Measurements from ENCODE around the gene ERVK3-1.

Gene ERVK3-1

GRCh38 chr19:58364146-58364545, 59.0 kb downstream of the ERVK3-1 start:
- no peak for DNase-seq
